Hematopoietic multipotent progenitor cell treated with erythropoietin and hydrocortisone succinate and interleukin-3 and kit ligand, for 8 days (in vitro differentiated cells): Measurements from ENCODE around the gene ADARB2.

Experiments used
- DNase-seq: peaks from one replicate; pipeline ENCODE4 v3.0.0-alpha.2; 2015

ADARB2 gene

GRCh38 chr10:1515780-1516491 is 221.4 kb downstream of the ADARB2 start:
- no peak for DNase-seq

GRCh38 chr10:1515121-1515779 is 222.1 kb downstream of the ADARB2 start:
- no peak for DNase-seq

GRCh38 chr10:1514681-1515080 is 222.6 kb downstream of the ADARB2 start:
- DNase-seq, result no peak

GRCh38 chr10:1513221-1513620 is 224.1 kb downstream of the ADARB2 start:
- no peak for DNase-seq

- DNase-seq, result no peak
These were observed 228.3 kb downstream of the ADARB2 start for GRCh38 chr10:1509011-1509530.

GRCh38 chr10:1508096-1508495 is 229.2 kb downstream of the ADARB2 start:
- no peak for DNase-seq

- DNase-seq, result no peak
These were observed 229.9 kb downstream of the ADARB2 start for GRCh38 chr10:1507436-1507835.

GRCh38 chr10:1504940-1505339 is 232.4 kb downstream of the ADARB2 start:
- DNase-seq, result no peak

- DNase-seq, result no peak
These were observed 233.0 kb downstream of the ADARB2 start for GRCh38 chr10:1504286-1504685.

GRCh38 chr10:1502451-1502850 is 234.9 kb downstream of the ADARB2 start:
- no peak for DNase-seq

GRCh38 chr10:1499359-1499957 is 237.9 kb downstream of the ADARB2 start:
- DNase-seq, result no peak

GRCh38 chr10:1498746-1499358 is 238.5 kb downstream of the ADARB2 start:
- DNase-seq, result no peak

- DNase-seq, result no peak
These were observed 241.3 kb downstream of the ADARB2 start for GRCh38 chr10:1495915-1496517.

GRCh38 chr10:1492641-1493040 is 244.7 kb downstream of the ADARB2 start:
- DNase-seq, result no peak

- DNase-seq, result no peak
These were observed 245.4 kb downstream of the ADARB2 start for GRCh38 chr10:1491901-1492300.

GRCh38 chr10:1489801-1490200 is 247.5 kb downstream of the ADARB2 start:
- DNase-seq, result no peak

GRCh38 chr10:1488970-1489548 is 248.3 kb downstream of the ADARB2 start:
- no peak for DNase-seq

GRCh38 chr10:1486841-1487687 is 250.3 kb downstream of the ADARB2 start:
- DNase-seq, result no peak

GRCh38 chr10:1485357-1485756 is 252.0 kb downstream of the ADARB2 start:
- no peak for DNase-seq

GRCh38 chr10:1483826-1484225 is 253.5 kb downstream of the ADARB2 start:
- DNase-seq, result no peak

GRCh38 chr10:1483246-1483645 is 254.1 kb downstream of the ADARB2 start:
- DNase-seq, result no peak

GRCh38 chr10:1477578-1477977 is 259.7 kb downstream of the ADARB2 start:
- DNase-seq, result no peak
